ENCODE data around the gene KCNC1.

The KCNC1 gene

GRCh38 chr11:17810746-17811145 lies 76.2 kb downstream of the KCNC1 start:
- in situ Hi-C loops (cut with MboI; ENCODE audit: low sequenced_read_pairs), result no loop called here

GRCh38 chr11:17811352-17811751 lies 76.8 kb downstream of the KCNC1 start:
- in situ Hi-C loops (cut with MboI; ENCODE audit: low sequenced_read_pairs), result no loop called here

- in situ Hi-C loops (cut with MboI; ENCODE audit: low sequenced_read_pairs), result no loop called here
These were observed 77.7 kb downstream of the KCNC1 start for GRCh38 chr11:17812091-17812864.

- in situ Hi-C loops (cut with MboI; ENCODE audit: low sequenced_read_pairs), result no loop called here
These were observed 78.2 kb downstream of the KCNC1 start for GRCh38 chr11:17812865-17813187.

- in situ Hi-C loops (cut with MboI; ENCODE audit: low sequenced_read_pairs), result no loop called here
These were observed 78.9 kb downstream of the KCNC1 start for GRCh38 chr11:17813391-17814059.

GRCh38 chr11:17814546-17814945 lies 80.0 kb downstream of the KCNC1 start:
- in situ Hi-C loops (cut with MboI; ENCODE audit: low sequenced_read_pairs), result no loop called here

- in situ Hi-C loops (cut with MboI; ENCODE audit: low sequenced_read_pairs), result no loop called here
These were observed 81.8 kb downstream of the KCNC1 start for GRCh38 chr11:17816232-17816931.

- in situ Hi-C loops (cut with MboI; ENCODE audit: low sequenced_read_pairs), result no loop called here
These were observed 87.2 kb downstream of the KCNC1 start for GRCh38 chr11:17821648-17822400.

GRCh38 chr11:17822401-17822781 lies 87.8 kb downstream of the KCNC1 start:
- in situ Hi-C loops (cut with MboI; ENCODE audit: low sequenced_read_pairs), result no loop called here

- in situ Hi-C loops (cut with MboI; ENCODE audit: low sequenced_read_pairs), result no loop called here
These were observed 92.4 kb downstream of the KCNC1 start for GRCh38 chr11:17827006-17827405.

- in situ Hi-C loops (cut with MboI; ENCODE audit: low sequenced_read_pairs), result no loop called here
These were observed 93.8 kb downstream of the KCNC1 start for GRCh38 chr11:17828311-17828751.

- in situ Hi-C loops (cut with MboI; ENCODE audit: low sequenced_read_pairs), result no loop called here
These were observed 96.6 kb downstream of the KCNC1 start for GRCh38 chr11:17831228-17831627.

- in situ Hi-C loops (cut with MboI; ENCODE audit: low sequenced_read_pairs), result no loop called here
These were observed 97.3 kb downstream of the KCNC1 start for GRCh38 chr11:17831883-17832282.

Data from HL-60/S4 treated with retinoic acid at 250 ng/mL for 4 days and 3 days (cell line).